Glutamatergic neuron (in vitro differentiated cells): Measurements from ENCODE around the gene FAM83G. TPM values are rescaled to one million over a fixed set of nuclear protein-coding genes. Genes with fewer than 3 reads are reported as not detected.
"Not testable (repeated sequence)": the region's sequence is repeated elsewhere in the genome, so short reads cannot be mapped to it uniquely, and the experiment has no call there.

ENCODE experiments used
- DNase-seq: peaks from one replicate; pipeline ENCODE4 v3.0.0; 2022
- H3K27ac Mint-ChIP-seq: one replicate; pipeline ENCODE4 v1.8.0; 2020; ENCODE audit warnings: mild to moderate bottlenecking, mixed read lengths, inconsistent platforms; ENCODE audit not compliant: unreplicated experiment
- H3K27me3 Mint-ChIP-seq: one replicate; pipeline ENCODE4 v1.8.0; 2020; ENCODE audit warnings: mild to moderate bottlenecking, moderate library complexity, mixed read lengths, inconsistent platforms; ENCODE audit not compliant: unreplicated experiment
- H3K36me3 Mint-ChIP-seq: one replicate; pipeline ENCODE4 v1.8.0; 2020; ENCODE audit warnings: mild to moderate bottlenecking, mixed read lengths, inconsistent platforms; ENCODE audit not compliant: unreplicated experiment
- H3K4me1 Mint-ChIP-seq: one replicate; pipeline ENCODE4 v1.8.0; 2020; ENCODE audit warnings: mild to moderate bottlenecking, low read depth, mixed read lengths, inconsistent platforms; ENCODE audit not compliant: unreplicated experiment
- H3K4me3 Mint-ChIP-seq: one replicate; pipeline ENCODE4 v1.8.0; 2020; ENCODE audit warnings: mild to moderate bottlenecking, mixed read lengths, inconsistent platforms; ENCODE audit not compliant: unreplicated experiment
- H3K9me3 Mint-ChIP-seq: one replicate; pipeline ENCODE4 v1.8.0; 2020; ENCODE audit warnings: mild to moderate bottlenecking, moderate library complexity, mixed read lengths, inconsistent platforms; ENCODE audit not compliant: unreplicated experiment
- total RNA-seq: library from RNA; stranded (reverse); fragmentation: NEBNext Ultra II Directional; extraction: Animal tissue kit (Norgen Biotek cat#: 25700); gene quantifications from one replicate; pipeline ENCODE4 v1.2.1, GENCODE V29; 2021; ENCODE audit not compliant: unreplicated experiment
- TF ChIP-seq, protein P1 (sequence below): fragments of 200-600 bp; sonication (generic); IDR thresholded peaks from one replicate; pipeline ENCODE4 v1.5.0; 2021; ENCODE audit not compliant: partially characterized antibody, unreplicated experiment

Gene FAM83G
- total RNA-seq, 1 donor from 2014 or later = 2.0 TPM

DNA sequence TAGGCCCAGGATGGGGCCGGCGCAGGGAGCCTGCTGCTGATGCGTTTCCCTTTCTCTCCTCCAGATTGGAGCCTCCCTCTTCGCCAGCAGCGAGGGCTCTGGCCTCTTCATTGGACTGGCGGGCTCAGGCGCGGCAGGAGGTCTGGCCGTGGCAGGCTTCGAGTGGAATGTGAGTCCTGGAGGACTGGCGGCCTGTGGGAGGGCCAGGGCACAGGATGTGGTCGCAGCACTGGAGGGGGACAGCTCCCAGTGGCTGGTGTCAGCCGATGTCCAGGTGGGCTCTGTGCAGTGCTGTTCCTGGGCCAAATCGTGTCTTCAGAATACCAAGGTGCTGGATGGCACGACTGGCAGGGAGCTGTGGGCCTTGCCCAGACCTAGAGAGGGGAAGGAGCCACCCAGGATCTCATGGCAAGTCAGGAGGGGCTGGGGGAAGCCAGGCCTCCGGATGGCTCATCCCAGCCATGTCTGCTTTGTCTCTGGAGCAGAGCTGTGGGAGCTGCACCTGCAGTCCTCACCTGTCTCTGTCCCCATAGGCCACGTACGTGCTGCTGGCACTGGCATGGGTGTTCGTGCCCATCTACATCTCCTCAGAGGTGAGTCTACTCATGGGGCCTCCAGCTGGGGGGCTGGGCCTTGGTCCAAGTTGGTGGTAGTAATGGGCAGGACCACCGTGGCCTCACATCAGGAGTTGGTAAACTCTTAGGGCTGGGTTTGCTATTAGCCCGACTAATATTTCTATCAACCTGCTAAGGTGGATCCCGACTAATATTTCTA lies 45.3 kb downstream of the FAM83G start:
- peaks cover 7% of the 10 kb centered on the region for H3K27me3 Mint-ChIP-seq
- no peaks in the 10 kb centered on the region for H3K36me3 Mint-ChIP-seq
- no peak overlapping the region for H3K4me3 Mint-ChIP-seq
- H3K27ac Mint-ChIP-seq = no peak overlapping the region
- DNase-seq = no peak
- peaks cover 3% of the 10 kb centered on the region for H3K9me3 Mint-ChIP-seq
- TF ChIP-seq, protein P1, sequence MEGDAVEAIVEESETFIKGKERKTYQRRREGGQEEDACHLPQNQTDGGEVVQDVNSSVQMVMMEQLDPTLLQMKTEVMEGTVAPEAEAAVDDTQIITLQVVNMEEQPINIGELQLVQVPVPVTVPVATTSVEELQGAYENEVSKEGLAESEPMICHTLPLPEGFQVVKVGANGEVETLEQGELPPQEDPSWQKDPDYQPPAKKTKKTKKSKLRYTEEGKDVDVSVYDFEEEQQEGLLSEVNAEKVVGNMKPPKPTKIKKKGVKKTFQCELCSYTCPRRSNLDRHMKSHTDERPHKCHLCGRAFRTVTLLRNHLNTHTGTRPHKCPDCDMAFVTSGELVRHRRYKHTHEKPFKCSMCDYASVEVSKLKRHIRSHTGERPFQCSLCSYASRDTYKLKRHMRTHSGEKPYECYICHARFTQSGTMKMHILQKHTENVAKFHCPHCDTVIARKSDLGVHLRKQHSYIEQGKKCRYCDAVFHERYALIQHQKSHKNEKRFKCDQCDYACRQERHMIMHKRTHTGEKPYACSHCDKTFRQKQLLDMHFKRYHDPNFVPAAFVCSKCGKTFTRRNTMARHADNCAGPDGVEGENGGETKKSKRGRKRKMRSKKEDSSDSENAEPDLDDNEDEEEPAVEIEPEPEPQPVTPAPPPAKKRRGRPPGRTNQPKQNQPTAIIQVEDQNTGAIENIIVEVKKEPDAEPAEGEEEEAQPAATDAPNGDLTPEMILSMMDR = no peak
- peaks cover 9% of the 10 kb centered on the region for H3K4me1 Mint-ChIP-seq

- H3K27ac Mint-ChIP-seq = no peak overlapping the region
- H3K9me3 Mint-ChIP-seq = peaks cover 1% of the 10 kb centered on the region
- DNase-seq = no peak
- TF ChIP-seq, protein P1 = no peak
- H3K36me3 Mint-ChIP-seq = no peaks in the 10 kb centered on the region
- H3K4me3 Mint-ChIP-seq = no peak overlapping the region
- peaks cover 9% of the 10 kb centered on the region for H3K4me1 Mint-ChIP-seq
- peaks cover 7% of the 10 kb centered on the region for H3K27me3 Mint-ChIP-seq
Measured at GRCh38 chr17:18958611-18959010, 46.0 kb downstream of the FAM83G start.

- Mint-ChIP-seq H3K27me3 (peaks cover 7% of the 10 kb centered on the region), H3K4me1 (peaks cover 9% of the 10 kb centered on the region), H3K4me3 (no peak overlapping the region), H3K9me3 (peaks cover 1% of the 10 kb centered on the region), H3K27ac (no peak overlapping the region), H3K36me3 (no peaks in the 10 kb centered on the region)
- TF ChIP-seq, protein P1 = no peak
- no peak for DNase-seq
Measured at GRCh38 chr17:18957831-18958230, 46.7 kb downstream of the FAM83G start.

GRCh38 chr17:18956581-18956980 lies 48.0 kb downstream of the FAM83G start:
- Mint-ChIP-seq H3K9me3 (peaks cover 1% of the 10 kb centered on the region), H3K36me3 (no peaks in the 10 kb centered on the region), H3K27ac (no peak overlapping the region), H3K4me3 (no peak overlapping the region), H3K27me3 (no peaks in the 10 kb centered on the region), H3K4me1 (peaks cover 2% of the 10 kb centered on the region)
- TF ChIP-seq, protein P1 = no peak
- DNase-seq = no peak

GRCh38 chr17:18956021-18956420 lies 48.5 kb downstream of the FAM83G start:
- H3K9me3 Mint-ChIP-seq, H3K27ac Mint-ChIP-seq, H3K4me3 Mint-ChIP-seq, H3K4me1 Mint-ChIP-seq, DNase-seq, H3K36me3 Mint-ChIP-seq, H3K27me3 Mint-ChIP-seq: not testable (repeated sequence)
